ENCODE measurements around the gene FHIT.

DNA sequence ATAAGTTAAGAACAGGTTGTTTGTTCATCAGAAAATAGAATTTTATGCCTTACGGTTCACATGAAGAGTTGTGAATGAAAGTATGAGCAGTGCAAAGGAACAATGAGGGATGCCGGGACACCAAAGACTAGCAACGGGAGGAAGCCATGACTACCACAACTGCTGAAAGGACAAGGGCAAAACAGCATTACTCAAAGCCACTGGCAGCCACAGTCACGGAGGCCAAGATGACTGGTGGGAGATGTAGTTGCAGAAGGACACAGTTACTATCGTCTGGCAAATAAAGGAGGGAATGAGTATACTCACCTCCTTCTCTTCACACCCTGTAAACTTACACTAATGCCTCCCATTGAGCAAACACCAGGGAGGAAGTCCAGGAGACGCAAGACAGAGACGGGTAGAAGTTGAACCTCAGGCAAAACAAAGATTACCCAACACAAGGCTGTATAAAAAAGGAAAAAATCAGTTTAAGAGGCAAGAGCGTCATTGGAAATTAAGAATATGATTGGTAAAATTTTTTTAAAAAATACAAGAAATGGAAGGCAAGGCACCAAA, 675.5 kb downstream of the FHIT start:
- TF ChIP-seq, protein P1, sequence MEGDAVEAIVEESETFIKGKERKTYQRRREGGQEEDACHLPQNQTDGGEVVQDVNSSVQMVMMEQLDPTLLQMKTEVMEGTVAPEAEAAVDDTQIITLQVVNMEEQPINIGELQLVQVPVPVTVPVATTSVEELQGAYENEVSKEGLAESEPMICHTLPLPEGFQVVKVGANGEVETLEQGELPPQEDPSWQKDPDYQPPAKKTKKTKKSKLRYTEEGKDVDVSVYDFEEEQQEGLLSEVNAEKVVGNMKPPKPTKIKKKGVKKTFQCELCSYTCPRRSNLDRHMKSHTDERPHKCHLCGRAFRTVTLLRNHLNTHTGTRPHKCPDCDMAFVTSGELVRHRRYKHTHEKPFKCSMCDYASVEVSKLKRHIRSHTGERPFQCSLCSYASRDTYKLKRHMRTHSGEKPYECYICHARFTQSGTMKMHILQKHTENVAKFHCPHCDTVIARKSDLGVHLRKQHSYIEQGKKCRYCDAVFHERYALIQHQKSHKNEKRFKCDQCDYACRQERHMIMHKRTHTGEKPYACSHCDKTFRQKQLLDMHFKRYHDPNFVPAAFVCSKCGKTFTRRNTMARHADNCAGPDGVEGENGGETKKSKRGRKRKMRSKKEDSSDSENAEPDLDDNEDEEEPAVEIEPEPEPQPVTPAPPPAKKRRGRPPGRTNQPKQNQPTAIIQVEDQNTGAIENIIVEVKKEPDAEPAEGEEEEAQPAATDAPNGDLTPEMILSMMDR (IDR thresholded peaks at IDR 0.05; ENCODE audit: poor library complexity), result no peak
- TF ChIP-seq EZH2phosphoT487 (IDR thresholded peaks at IDR 0.05; ENCODE audit: low read depth, severe bottlenecking, unreplicated experiment), result no peak
- no peak for TF ChIP-seq EZH2 (IDR thresholded peaks at IDR 0.05; ENCODE audit: borderline replicate concordance)

All from hepatocyte (in vitro differentiated cells).